ENCODE results near the gene ROS1.

GRCh38 chr6:117404548-117404947 lies 21.2 kb downstream of the ROS1 start:
- no peak for TF ChIP-seq POLR2A (IDR thresholded peaks at IDR 0.05)
- TF ChIP-seq CTCF (IDR thresholded peaks at IDR 0.05 in 4 of 5, conservative IDR thresholded peaks at IDR 0.05 in 1 of 5), result no peak

All from gastrocnemius medialis (tissue), 4 donors.